H9 (cell line): ENCODE data around the gene AADAC. TPM values are rescaled to one million over a fixed set of nuclear protein-coding genes. Genes with fewer than 3 reads are reported as not detected.

Experiments used
- DNase-seq: peaks from one replicate; pipeline ENCODE4 v3.0.0-alpha.2; 2017
- H2AFZ ChIP-seq: one replicate; pipeline ENCODE4 v1.6.1; 2013; ENCODE audit warnings: mild to moderate bottlenecking, low read length, control low read depth, moderate library complexity
- H2AK5ac ChIP-seq: 2 replicates; pipeline ENCODE4 v1.6.1; 2013; ENCODE audit warnings: low read length, control low read depth, mixed read lengths; ENCODE audit not compliant: insufficient read length
- H2BK120ac ChIP-seq: one replicate; pipeline ENCODE4 v1.6.1; 2013; ENCODE audit warnings: low read depth, mild to moderate bottlenecking, low read length, control low read depth, inconsistent platforms; ENCODE audit not compliant: poor library complexity, severe bottlenecking
- H2BK12ac ChIP-seq: 2 replicates; pipeline ENCODE4 v1.6.1; 2013; ENCODE audit warnings: low read length, control low read depth, mixed read lengths, low read depth; ENCODE audit not compliant: insufficient read length
- H2BK15ac ChIP-seq: 2 replicates; pipeline ENCODE4 v1.6.1; 2013; ENCODE audit warnings: low read depth, low read length, control low read depth
- H2BK20ac ChIP-seq: one replicate; pipeline ENCODE4 v1.6.1; 2013; ENCODE audit warnings: low read depth, mild to moderate bottlenecking, low read length, control low read depth, inconsistent platforms; ENCODE audit not compliant: poor library complexity, severe bottlenecking
- H2BK5ac ChIP-seq: 2 replicates; pipeline ENCODE4 v1.6.1; 2013; ENCODE audit warnings: low read length, control low read depth, mixed read lengths; ENCODE audit not compliant: insufficient read length
- H3K14ac ChIP-seq: 2 replicates; pipeline ENCODE4 v1.6.1; 2013; ENCODE audit warnings: low read length, control low read depth; ENCODE audit not compliant: insufficient read depth
- H3K18ac ChIP-seq: 2 replicates; pipeline ENCODE4 v1.6.1; 2013; ENCODE audit warnings: low read depth, mild to moderate bottlenecking, mixed read lengths, low read length, control low read depth; ENCODE audit not compliant: insufficient read length
- H3K23ac ChIP-seq: 2 replicates; pipeline ENCODE4 v1.6.1; 2013; ENCODE audit warnings: low read length, control low read depth, mixed read lengths, low read depth; ENCODE audit not compliant: insufficient read length
- H3K23me2 ChIP-seq: 2 replicates; pipeline ENCODE4 v1.6.1; 2013; ENCODE audit warnings: low read depth, mild to moderate bottlenecking, mixed read lengths, low read length, control low read depth; ENCODE audit not compliant: insufficient read length, poor library complexity, severe bottlenecking
- H3K27ac ChIP-seq: 2 replicates; pipeline ENCODE4 v1.5.1; 2013; ENCODE audit warnings: low read length, control low read depth, mixed read lengths, low read depth; ENCODE audit not compliant: insufficient read length
- H3K27me3 ChIP-seq: 2 replicates; pipeline ENCODE4 v1.6.1; 2013; ENCODE audit warnings: low read length, control low read depth, inconsistent platforms; ENCODE audit not compliant: insufficient read depth
- H3K4ac ChIP-seq: 2 replicates; pipeline ENCODE4 v1.6.1; 2013; ENCODE audit warnings: low read depth, mild to moderate bottlenecking, control low read depth, inconsistent platforms, low read length, moderate library complexity
- H3K4me1 ChIP-seq: 2 replicates; pipeline ENCODE4 v1.6.1; 2013; ENCODE audit warnings: low read length, control low read depth, inconsistent platforms; ENCODE audit not compliant: insufficient read depth
- H3K4me2 ChIP-seq: 2 replicates; pipeline ENCODE4 v1.6.1; 2013; ENCODE audit warnings: low read length, control low read depth, mixed read lengths; ENCODE audit not compliant: insufficient read length, insufficient read depth
- H3K56ac ChIP-seq: 2 replicates; pipeline ENCODE4 v1.6.1; 2013; ENCODE audit warnings: low read depth, mild to moderate bottlenecking, mixed read lengths, low read length, control low read depth; ENCODE audit not compliant: insufficient read length
- H3K79me1 ChIP-seq: 2 replicates; pipeline ENCODE4 v1.6.1; 2013; ENCODE audit warnings: low read depth, mild to moderate bottlenecking, moderate library complexity, low read length, control low read depth, inconsistent platforms; ENCODE audit not compliant: insufficient read depth, poor library complexity, severe bottlenecking
- H3K79me2 ChIP-seq: 2 replicates; pipeline ENCODE4 v1.6.1; 2013; ENCODE audit warnings: low read length, control low read depth, inconsistent platforms; ENCODE audit not compliant: insufficient read depth
- H3K9ac ChIP-seq: 2 replicates; pipeline ENCODE4 v1.6.1; 2013; ENCODE audit warnings: low read length, control low read depth, mixed read lengths; ENCODE audit not compliant: insufficient read length; ENCODE audit errors: extremely low read depth
- H3K9me3 ChIP-seq: one replicate; pipeline ENCODE4 v1.6.1; 2013; ENCODE audit warnings: low read depth, low read length, inconsistent platforms; ENCODE audit not compliant: control insufficient read depth
- H3T11ph ChIP-seq: one replicate; pipeline ENCODE4 v1.6.1; 2013; ENCODE audit warnings: mild to moderate bottlenecking, low read length, control low read depth, inconsistent platforms
- H4K20me1 ChIP-seq: one replicate; pipeline ENCODE4 v1.6.1; 2013; ENCODE audit not compliant: control insufficient read depth, insufficient read length, insufficient read depth
- H4K5ac ChIP-seq: 2 replicates; pipeline ENCODE4 v1.6.1; 2013; ENCODE audit warnings: low read depth, mild to moderate bottlenecking, mixed read lengths, low read length, control low read depth; ENCODE audit not compliant: insufficient read length
- H4K8ac ChIP-seq: replicated peaks from 2 replicates; pipeline ENCODE4 v1.6.1; 2013; ENCODE audit warnings: low read length, control low read depth, mixed read lengths, low read depth; ENCODE audit not compliant: insufficient read length
- H4K91ac ChIP-seq: 2 replicates; pipeline ENCODE4 v1.6.1; 2013; ENCODE audit warnings: low read depth, mild to moderate bottlenecking, moderate library complexity, mixed read lengths, low read length, control low read depth; ENCODE audit not compliant: insufficient read length
- H3K27ac Mint-ChIP-seq, 3 experiments: 2 replicates in 2 of 3; 3 replicates in 1 of 3; pipeline ENCODE4 v1.8.0; 2020 to 2021; ENCODE audit warnings: mixed read lengths in 3 of 3, mild to moderate bottlenecking in 1 of 3, moderate library complexity in 1 of 3
- H3K27me3 Mint-ChIP-seq: 2 replicates; pipeline ENCODE4 v1.8.0; 2021; ENCODE audit warnings: low read depth, mild to moderate bottlenecking, moderate library complexity, mixed read lengths
- H3K36me3 Mint-ChIP-seq, 3 experiments: 2 replicates in 2 of 3; 3 replicates in 1 of 3; pipeline ENCODE4 v1.8.0; 2020 to 2021; ENCODE audit warnings: low read depth in 3 of 3, mixed read lengths in 3 of 3; ENCODE audit not compliant: insufficient read depth in 1 of 3
- H3K4me1 Mint-ChIP-seq, 2 experiments: 2 replicates each; pipeline ENCODE4 v1.8.0; 2020; ENCODE audit warnings: mixed read lengths in 2 of 2
- H3K4me3 Mint-ChIP-seq, 2 experiments: 2 replicates in 1 of 2; 3 replicates in 1 of 2; pipeline ENCODE4 v1.8.0; 2020 to 2021; ENCODE audit warnings: mild to moderate bottlenecking in 2 of 2, mixed read lengths in 2 of 2, moderate library complexity in 1 of 2
- H3K9me3 Mint-ChIP-seq, 2 experiments: 2 replicates in 1 of 2; 3 replicates in 1 of 2; pipeline ENCODE4 v1.8.0; 2020; ENCODE audit warnings: mild to moderate bottlenecking in 2 of 2, mixed read lengths in 2 of 2, moderate library complexity in 1 of 2
- WGBS: extraction: QIAGEN DNeasy Blood & Tissue Kit; methylation state at CpG from one replicate; pipeline ENCODE4 v1.1.7; 2013; ENCODE audit warnings: missing lambda C conversion rate, low lambda C conversion rate, mixed read lengths; ENCODE audit not compliant: insufficient read length; ENCODE audit errors: extremely low coverage; 5-methylcytosine and 5-hydroxymethylcytosine counted together
- total RNA-seq: library from RNA; stranded (reverse); gene quantifications from 2 replicates; pipeline ENCODE4 v1.2.1, GENCODE V29; 2021
- TF ChIP-seq, protein P1 (sequence below): fragments of 200-600 bp; sonication (generic); conservative IDR thresholded peaks from 3 replicates; pipeline ENCODE4 v1.8.0; 2021; ENCODE audit warnings: antibody characterized with exemption, mild to moderate bottlenecking

The AADAC gene
- total RNA-seq, 1 experiment from 2014 or later: not detected

DNA sequence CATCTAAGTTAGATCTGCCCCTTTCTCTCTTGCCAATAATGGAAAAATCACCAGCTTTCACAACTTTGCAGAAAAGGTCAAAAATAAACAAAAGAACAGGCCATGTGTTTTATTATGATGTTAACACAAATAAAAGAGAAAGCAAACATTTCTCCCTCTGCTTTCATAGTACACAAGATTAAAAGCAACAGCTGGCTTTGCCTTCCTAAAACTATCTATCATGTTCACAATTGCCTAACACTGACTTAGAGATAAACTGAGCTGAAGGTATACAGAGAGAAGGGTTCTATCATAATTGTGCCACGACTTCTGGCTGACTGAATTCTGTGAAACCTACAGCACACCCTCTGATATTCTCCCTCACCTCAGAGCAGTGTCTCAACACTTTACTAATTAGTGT lies 29.4 kb downstream of the AADAC start:
- Histone ChIP-seq H3K4me2 (no peak overlapping the region), H4K5ac (no peak overlapping the region), H3K4me1 (no peaks in the 10 kb centered on the region), H3K23ac (no peak overlapping the region), H2BK15ac (no peak overlapping the region), H3K18ac (no peak overlapping the region), H3K56ac (no peak overlapping the region), H3K27ac (no peak overlapping the region), H3T11ph (no peak overlapping the region), H4K8ac (no peak overlapping the region), H3K9ac (no peak overlapping the region), H4K20me1 (no peaks in the 10 kb centered on the region), H3K23me2 (no peaks in the 10 kb centered on the region), H2BK20ac (no peak overlapping the region), H3K9me3 (no peaks in the 10 kb centered on the region), H2BK120ac (no peak overlapping the region), H3K27me3 (no peaks in the 10 kb centered on the region), H4K91ac (no peak overlapping the region), H3K79me1 (no peaks in the 10 kb centered on the region), H3K14ac (no peak overlapping the region), H2BK5ac (no peak overlapping the region), H3K4ac (no peak overlapping the region), H2AK5ac (no peak overlapping the region), H2BK12ac (no peak overlapping the region), H3K79me2 (no peaks in the 10 kb centered on the region), H2AFZ (no peak overlapping the region)
- no CpG with 5 or more reads among the region's 1 CpG for WGBS
- no peaks in the 10 kb centered on the region for H3K9me3 Mint-ChIP-seq
- H3K36me3 Mint-ChIP-seq: no peaks in the 10 kb centered on the region
- no peak for DNase-seq
- H3K27ac Mint-ChIP-seq: no peak overlapping the region; a peak in 1 of 7 replicates
- H3K4me1 Mint-ChIP-seq: peaks cover 0 to 3% of the 10 kb centered on the region in 2 experiments; a peak in 1 of 4 replicates
- H3K4me3 Mint-ChIP-seq: no peak overlapping the region
- TF ChIP-seq, protein P1, sequence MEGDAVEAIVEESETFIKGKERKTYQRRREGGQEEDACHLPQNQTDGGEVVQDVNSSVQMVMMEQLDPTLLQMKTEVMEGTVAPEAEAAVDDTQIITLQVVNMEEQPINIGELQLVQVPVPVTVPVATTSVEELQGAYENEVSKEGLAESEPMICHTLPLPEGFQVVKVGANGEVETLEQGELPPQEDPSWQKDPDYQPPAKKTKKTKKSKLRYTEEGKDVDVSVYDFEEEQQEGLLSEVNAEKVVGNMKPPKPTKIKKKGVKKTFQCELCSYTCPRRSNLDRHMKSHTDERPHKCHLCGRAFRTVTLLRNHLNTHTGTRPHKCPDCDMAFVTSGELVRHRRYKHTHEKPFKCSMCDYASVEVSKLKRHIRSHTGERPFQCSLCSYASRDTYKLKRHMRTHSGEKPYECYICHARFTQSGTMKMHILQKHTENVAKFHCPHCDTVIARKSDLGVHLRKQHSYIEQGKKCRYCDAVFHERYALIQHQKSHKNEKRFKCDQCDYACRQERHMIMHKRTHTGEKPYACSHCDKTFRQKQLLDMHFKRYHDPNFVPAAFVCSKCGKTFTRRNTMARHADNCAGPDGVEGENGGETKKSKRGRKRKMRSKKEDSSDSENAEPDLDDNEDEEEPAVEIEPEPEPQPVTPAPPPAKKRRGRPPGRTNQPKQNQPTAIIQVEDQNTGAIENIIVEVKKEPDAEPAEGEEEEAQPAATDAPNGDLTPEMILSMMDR: no peak
- no peaks in the 10 kb centered on the region for H3K27me3 Mint-ChIP-seq
